H1 (cell line): ENCODE results near the gene EPB41L2. TPM values are rescaled to one million over a fixed set of nuclear protein-coding genes. Genes with fewer than 3 reads are reported as not detected.

ENCODE experiments used
- HDAC6 ChIP-seq: IDR thresholded peaks from one replicate; pipeline ENCODE4 v1.7.1; 2012; ENCODE audit warnings: low read depth, mild to moderate bottlenecking, inconsistent platforms, low read length, moderate library complexity
- polyA plus RNA-seq, 7 experiments: library from polyadenylated mRNA; depleted of rRNA in 3 of 7; stranded (reverse) in 5 of 7; unstranded in 2 of 7; fragments of >200 nt in 5 of 7; fragments of 200-250 nt in 2 of 7; gene quantifications; 1 replicate in 5 of 7; 2 replicates in 1 of 7; 4 replicates in 1 of 7; pipeline versions ENCODE4 v1.2.1 to v1.2.3, GENCODE V29; 2011 to 2013; ENCODE audit warnings: missing spikeins in 2 of 7, mixed read lengths in 2 of 7
- total RNA-seq: library from RNA; stranded (reverse); fragmentation: NEBNext Ultra II Directional; extraction: Animal tissue kit (Norgen Biotek cat#: 25700); gene quantifications from 2 replicates; pipeline ENCODE4 v1.2.1, GENCODE V29; 2021

EPB41L2 gene
- total and polyA plus RNA-seq, 2 of the 8 experiments (the other 6 are each of a cell fraction or from before 2014, with no cell fraction given) = 22.5 to 123 TPM

GRCh38 chr6:130826442-130827246 is 236.4 kb downstream of the EPB41L2 start (continued):
- no peak for TF ChIP-seq HDAC6
